GM06990 (cell line): ENCODE data around the gene HSPA2.
A peak's percentile ranks its signal among the peaks of the same experiment; 100 is the strongest.
"Not testable (repeated sequence)": the region's sequence is repeated elsewhere in the genome, so short reads cannot be mapped to it uniquely, and the experiment has no call there.

Source experiments
- DNase-seq: peaks from one replicate; pipeline ENCODE4 v3.0.0-alpha.2; 2011; ENCODE audit not compliant: insufficient read length; ENCODE audit errors: extremely low read depth
- H3K27me3 ChIP-seq: replicated peaks from 2 replicates; pipeline ENCODE4 v1.6.0; 2011; ENCODE audit warnings: low read length; ENCODE audit not compliant: control insufficient read depth, insufficient read depth
- H3K36me3 ChIP-seq: 2 replicates; pipeline ENCODE4 v1.5.1; 2011; ENCODE audit warnings: low read length; ENCODE audit not compliant: control insufficient read depth, insufficient read depth
- H3K4me3 ChIP-seq: replicated peaks from 2 replicates; pipeline ENCODE4 v1.5.1; 2011; ENCODE audit warnings: low read depth, mild to moderate bottlenecking, control low read depth, low read length
- TF ChIP-seq, protein P1 (sequence below): IDR thresholded peaks from 2 replicates; pipeline ENCODE4 v1.5.1; 2011; ENCODE audit warnings: low read length, control low read depth, mild to moderate bottlenecking, inconsistent platforms; ENCODE audit not compliant: insufficient read depth, poor library complexity, severe bottlenecking

HSPA2 gene

GRCh38 chr14:64509036-64509435, 31.5 kb upstream of the HSPA2 start:
- DNase-seq: no peak
- H3K4me3 ChIP-seq: peak overlapping the region; percentile 41
- TF ChIP-seq, protein P1, sequence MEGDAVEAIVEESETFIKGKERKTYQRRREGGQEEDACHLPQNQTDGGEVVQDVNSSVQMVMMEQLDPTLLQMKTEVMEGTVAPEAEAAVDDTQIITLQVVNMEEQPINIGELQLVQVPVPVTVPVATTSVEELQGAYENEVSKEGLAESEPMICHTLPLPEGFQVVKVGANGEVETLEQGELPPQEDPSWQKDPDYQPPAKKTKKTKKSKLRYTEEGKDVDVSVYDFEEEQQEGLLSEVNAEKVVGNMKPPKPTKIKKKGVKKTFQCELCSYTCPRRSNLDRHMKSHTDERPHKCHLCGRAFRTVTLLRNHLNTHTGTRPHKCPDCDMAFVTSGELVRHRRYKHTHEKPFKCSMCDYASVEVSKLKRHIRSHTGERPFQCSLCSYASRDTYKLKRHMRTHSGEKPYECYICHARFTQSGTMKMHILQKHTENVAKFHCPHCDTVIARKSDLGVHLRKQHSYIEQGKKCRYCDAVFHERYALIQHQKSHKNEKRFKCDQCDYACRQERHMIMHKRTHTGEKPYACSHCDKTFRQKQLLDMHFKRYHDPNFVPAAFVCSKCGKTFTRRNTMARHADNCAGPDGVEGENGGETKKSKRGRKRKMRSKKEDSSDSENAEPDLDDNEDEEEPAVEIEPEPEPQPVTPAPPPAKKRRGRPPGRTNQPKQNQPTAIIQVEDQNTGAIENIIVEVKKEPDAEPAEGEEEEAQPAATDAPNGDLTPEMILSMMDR: no peak
- H3K27me3 ChIP-seq: no peaks in the 10 kb centered on the region
- H3K36me3 ChIP-seq: no peaks in the 10 kb centered on the region

DNA sequence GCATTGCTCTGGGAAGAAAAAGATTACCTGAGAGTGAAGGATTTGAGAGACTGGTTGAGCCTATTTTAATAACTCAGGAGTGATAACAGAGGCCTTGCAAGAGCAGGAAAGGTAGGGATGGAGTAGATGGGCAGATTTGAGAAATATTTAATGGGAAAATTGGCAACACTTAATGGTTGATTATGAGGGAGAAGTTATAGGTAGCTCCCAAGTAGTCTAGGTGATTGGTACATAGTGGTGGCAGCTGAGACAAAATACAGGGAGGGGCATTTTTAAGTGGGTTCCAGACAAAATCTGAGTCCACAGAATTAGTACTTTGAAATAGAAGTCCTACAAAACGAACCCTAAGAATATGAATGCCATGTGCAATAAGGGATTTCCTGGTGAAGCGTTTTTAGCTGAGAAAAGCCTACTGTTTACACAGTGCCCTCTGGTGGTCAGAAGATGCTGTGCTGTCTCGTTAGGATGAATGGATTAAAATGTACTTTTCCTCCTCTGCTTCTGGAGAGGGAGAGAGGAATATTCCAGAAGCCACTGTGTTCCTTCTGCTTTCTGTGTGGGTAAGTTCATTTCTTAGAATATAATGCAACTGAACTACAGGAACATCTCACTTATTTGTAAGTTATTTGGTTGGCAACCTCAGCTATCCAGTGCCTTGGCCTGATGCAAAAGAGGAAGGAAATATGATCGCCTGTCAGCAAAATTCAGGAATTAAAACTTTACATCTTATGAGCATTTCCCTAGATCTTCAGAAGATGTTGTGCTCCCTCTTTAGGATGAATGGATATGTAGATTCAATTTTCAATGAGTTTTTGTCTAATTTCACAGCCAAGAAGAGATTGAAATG, 29.5 kb upstream of the HSPA2 start:
- TF ChIP-seq, protein P1: peak; percentile 87

DNA sequence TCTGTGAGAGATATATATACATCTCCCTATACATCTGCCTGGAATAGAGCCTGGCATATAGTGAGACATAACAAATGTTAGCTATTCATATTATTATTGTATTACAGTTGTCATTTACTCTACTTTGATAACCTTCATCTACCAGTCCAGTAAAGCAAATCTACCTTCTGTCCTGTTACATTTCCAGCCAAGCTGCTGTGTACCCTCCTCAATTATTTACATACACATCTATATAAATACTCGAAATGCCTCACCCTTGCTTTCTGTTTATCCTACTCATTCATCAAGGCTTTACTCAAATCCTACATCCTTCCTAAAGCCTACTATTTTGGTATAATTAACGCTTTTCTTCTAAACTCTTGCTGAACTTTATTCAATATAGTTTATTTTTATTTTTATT, 27.3 kb upstream of the HSPA2 start:
- Histone ChIP-seq H3K4me3 (no peak overlapping the region), H3K36me3 (no peaks in the 10 kb centered on the region; the same call in 1 of the 2 replicates), H3K27me3 (no peaks in the 10 kb centered on the region)
- no peak for DNase-seq
- TF ChIP-seq, protein P1: no peak

More for the DNA sequence above, 29.5 kb upstream of the HSPA2 start:
- DNase-seq: no peak
- no peak overlapping the region for H3K4me3 ChIP-seq
- no peaks in the 10 kb centered on the region for H3K27me3 ChIP-seq
- H3K36me3 ChIP-seq: no peaks in the 10 kb centered on the region

DNA sequence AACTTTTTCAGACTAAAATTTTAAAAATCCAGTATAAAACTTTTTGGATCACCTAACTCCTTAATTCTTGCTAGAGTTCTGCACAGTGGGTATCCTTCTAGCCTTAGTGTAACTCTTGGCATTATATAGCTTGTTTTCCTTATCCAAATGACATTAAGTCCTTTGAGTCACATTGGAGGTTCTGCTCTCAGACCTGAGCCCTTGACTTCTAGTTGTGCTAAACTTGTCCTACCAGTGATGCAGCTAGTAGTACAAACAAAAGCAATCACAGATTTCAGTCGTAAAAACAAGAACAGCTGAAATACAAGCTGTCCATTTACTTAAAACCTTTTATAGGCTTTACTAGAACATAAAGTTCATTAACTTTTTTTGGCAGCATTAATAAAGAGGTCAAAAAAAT, 25.5 kb upstream of the HSPA2 start:
- no peak overlapping the region for H3K4me3 ChIP-seq
- H3K36me3 ChIP-seq: no peaks in the 10 kb centered on the region; the same call in 1 of the 2 replicates
- H3K27me3 ChIP-seq: no peaks in the 10 kb centered on the region
- TF ChIP-seq, protein P1: no peak
- DNase-seq: no peak

DNA sequence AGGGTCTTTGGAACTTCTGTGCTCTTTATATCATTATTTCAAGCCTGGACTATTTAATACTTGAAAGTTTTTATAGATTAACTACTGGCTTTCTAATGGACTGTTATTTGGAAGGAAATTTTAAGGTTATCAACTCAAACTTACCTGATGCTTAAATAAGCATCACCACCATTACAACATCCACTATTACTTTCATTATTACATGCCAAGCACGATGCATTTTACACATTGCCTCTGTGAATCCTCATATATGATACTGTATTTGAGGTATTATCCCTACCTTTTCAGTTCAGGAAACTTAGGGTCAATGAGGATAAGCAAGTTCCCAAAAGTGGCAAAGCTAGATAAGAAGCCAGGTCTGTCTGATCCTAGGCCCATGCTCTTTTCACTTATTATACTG, 23.6 kb upstream of the HSPA2 start:
- no peaks in the 10 kb centered on the region for H3K27me3 ChIP-seq
- TF ChIP-seq, protein P1: no peak
- no peak for DNase-seq
- H3K4me3 ChIP-seq: no peak overlapping the region
- peaks cover 2% of the 10 kb centered on the region for H3K36me3 ChIP-seq

GRCh38 chr14:64517667-64518066, 22.9 kb upstream of the HSPA2 start:
- H3K36me3 ChIP-seq, H3K27me3 ChIP-seq, DNase-seq, H3K4me3 ChIP-seq: not testable (repeated sequence)
